SIG-M5 treated with dmso at 0.1 percent for 504 hours (cell line): ENCODE measurements around the gene NINJ2.
A peak's percentile ranks its signal among the peaks of the same experiment; 100 is the strongest.
"Not testable (repeated sequence)": the region's sequence is repeated elsewhere in the genome, so short reads cannot be mapped to it uniquely, and the experiment has no call there.

Experiments used
- DNase-seq: peaks from one replicate; lab custom pipeline; 2025; ENCODE audit not compliant: unreplicated experiment; lab: John Stamatoyannopoulos, UW

NINJ2 gene

DNA sequence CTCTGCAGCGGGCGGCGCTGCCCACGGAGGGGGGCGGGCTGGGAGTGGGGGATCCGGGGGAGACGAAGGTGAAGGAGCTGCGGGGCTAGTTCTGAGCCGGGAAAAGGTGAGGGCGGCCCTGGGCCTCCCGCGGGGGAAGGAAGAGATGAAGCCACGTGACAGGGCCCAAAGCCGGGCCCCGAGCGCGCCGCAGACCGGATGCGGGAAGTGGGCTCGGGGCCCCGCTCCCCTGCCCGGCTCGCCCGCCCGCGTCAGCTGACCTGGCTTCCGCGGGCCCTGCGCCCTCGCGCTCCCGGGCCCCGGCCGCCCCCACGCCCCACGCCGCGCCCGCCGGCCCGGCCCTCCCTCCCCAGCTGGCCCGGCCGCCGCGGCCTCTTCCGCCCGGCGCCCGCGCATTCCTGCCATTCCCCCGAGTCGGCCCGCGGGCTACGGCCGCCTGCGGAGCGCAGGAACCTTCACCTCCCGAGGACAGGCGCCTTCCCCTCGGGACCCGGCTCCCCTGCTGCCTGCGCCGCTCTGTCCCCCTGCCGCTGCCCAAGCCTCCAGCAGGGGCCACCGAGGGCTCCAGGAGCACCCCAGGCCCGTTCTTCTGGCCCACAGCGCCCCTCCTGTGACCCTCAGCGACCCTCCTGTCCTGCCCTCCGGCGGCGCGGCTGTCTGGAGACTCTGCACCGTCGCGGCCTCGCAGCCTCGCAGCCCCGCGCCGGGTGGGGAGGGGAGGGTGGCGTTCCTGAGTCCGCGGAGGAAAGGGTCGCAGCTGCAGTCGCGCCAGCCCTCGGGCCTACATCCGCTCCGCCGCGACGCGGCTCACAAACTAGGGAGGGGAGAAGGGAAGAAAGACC is 20.4 kb downstream of the NINJ2 start:
- peak; percentile 88 for DNase-seq

DNA sequence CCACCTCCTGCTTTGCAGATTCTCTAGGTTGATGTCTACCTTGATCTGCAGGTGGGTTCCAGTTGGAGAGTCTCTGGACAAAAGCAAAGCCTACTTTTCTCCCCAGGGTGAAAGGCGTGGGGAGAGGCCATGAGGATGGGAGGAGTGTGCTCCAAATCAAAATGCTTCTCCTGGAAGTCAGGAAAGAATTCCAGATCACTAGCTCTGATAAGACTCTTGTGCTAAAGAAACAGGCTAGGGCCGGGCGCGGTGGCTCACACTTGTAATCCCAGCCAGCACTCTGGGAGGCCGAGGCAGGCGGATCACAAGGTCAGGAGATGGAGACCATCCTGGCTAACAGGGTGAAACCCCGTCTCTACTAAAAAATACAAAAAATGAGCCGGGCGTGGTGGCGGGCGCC is 21.9 kb downstream of the NINJ2 start:
- not testable (repeated sequence) for DNase-seq

GRCh38 chr12:640773-641172 is 22.5 kb downstream of the NINJ2 start:
- no peak for DNase-seq

DNA sequence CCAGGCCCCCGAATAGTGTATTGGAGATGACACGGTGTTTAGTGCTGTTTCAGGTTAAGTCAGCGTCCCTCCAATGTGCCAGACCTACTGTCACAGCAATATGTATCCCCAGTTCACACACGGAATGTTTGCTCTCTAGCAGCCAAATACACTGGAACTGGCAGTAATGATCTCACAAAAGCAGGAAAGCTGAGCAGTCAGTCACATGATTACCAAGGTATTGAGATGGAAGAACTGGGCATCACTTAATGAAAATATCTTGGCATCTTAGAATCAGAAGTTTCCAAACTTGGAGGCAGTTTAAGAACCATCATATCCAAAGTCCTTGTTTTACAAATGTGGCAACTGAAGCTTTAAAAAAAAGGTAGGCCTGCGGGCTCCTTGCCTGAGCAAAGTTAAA is 23.3 kb downstream of the NINJ2 start:
- DNase-seq: no peak

DNA sequence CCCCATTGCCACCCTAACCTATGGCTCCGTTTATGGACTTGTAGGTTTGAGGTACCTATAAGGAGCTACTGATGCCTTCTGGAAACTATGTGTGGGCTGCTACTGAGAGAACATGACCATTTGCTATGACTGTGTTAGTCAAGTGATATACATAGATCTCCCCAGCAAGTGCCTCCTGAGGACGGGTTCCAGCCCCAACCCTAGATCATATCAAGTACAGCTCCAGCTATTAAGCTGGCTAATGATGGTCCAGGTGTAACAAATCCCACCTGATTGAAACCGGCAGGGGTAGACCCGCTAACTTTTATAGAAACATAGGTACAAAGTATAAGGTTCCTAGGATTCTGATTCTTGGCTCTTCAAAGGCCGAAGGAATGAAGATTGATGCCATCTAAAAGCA is 23.7 kb downstream of the NINJ2 start:
- no peak for DNase-seq

DNA sequence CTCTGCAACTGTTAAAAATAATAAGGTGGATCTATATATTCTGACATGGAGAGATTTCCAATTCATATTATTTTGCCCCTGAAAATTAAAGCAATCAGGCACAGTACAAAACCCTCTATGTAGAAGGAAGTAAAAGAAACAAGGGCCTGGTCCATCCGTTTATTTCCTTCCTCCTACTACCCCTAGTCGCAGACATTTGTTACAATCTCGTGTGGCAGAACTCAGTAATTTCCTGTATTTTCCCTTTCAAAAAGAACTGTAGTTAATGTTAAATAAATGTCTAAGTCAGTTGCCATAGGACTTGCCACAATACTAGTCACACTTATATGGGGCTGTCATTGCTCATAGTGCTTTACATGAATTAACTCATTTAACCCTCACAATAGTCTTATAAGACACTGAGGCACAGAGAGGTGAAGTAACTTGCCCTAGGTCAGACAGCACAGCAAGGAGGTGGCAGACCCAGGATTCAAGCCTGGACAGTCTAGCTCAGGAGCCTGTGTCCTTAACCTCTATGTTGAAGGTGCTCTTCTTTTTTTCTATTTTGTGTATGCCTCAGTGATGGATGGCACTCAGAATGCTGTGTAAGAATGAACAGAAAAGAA is 24.2 kb downstream of the NINJ2 start:
- peak; percentile 40 for DNase-seq

DNA sequence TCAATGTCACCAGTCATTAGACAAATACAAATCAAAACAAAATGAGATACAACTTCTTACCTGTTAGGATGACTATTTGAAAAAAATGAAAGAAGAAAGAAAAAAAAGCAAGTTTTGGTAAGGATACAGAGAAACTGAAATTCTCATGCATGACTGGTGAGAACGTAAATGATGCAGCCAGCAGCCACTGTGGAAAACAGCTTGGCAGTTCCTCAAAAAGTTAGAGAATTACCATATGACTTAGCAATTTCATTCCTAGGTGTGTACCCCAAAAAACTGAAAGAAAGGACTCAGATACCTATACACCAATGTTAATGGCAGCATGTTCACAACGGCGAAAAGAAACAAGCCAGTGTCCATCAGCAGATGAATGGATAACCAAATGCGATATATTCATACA is 26.6 kb downstream of the NINJ2 start:
- no peak for DNase-seq

GRCh38 chr12:633731-634130 is 29.5 kb downstream of the NINJ2 start:
- DNase-seq: no peak

DNA sequence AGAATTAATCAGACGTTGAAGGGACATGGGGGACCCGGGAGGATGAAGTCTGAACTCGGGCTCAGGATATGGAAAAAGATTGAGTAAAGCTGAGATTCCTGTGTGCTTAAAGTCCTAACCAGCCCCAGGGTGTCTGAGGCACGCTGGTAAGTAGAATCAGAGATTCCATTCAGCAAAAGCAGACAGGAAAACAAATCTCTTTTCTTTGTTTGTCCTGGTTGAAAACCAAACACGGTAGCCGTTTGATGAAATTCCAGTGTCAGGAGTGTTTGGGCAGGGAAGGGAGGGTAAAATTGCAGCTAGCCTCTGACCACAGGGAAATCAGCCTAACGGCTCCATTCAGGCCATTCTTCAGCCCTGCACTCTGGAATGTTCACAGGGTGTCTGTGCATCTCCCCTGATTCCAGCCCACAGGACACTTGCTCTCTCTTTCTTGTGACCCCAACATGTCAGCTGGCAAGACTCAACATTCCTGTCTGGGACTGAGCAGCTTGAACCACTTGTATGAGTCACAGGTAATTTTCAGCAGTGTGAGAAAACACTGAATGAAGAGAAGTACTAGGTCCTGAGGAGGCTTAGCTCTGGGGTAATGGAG is 31.0 kb downstream of the NINJ2 start:
- DNase-seq: peak; percentile 49

DNA sequence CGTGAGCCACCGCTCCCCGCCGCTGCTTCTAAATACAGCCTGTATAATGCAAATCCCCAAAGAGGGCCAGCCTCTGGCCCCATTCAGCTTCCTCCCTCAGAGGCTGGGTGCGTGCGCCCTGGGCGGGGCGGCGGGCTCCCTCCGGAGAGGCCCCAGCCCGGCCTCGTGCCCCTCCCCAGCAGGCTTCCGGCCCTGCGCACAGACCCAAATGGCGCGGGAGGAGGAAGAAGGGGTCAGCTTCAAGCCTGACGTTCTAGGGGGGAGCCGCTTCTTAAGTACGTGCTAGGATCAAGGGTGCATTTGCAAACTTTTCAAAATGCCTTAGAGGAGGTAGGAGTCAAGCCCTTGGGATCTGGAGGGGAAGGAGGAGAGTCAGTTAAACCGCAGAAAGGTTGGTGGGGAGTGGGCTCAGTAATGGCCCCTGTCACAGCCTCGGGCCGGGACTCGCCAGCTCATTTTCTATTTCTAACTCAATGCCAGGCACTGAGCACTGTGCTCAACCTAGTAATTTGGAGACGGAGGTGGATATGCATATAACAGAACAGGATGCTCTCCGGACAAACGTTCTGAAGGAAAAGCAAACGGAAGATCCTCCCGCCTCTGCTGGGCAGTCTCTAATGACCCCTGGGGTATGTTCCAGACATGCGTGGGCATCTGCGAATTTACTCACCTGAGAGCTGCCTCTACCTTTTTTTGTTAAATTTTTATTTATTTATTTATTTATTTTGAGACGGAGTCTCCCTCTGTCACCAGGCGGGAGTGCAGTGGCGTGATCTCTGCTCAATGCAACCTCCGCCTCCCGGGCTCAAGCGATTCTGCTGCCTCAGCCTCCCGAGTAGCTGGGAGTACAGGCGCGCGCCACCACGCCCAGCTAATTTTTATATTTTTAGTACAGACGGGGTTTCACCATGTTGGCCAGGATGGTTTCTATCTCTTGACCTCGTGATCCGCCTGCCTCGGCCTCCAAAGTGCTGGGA is 32.3 kb downstream of the NINJ2 start:
- peak; percentile 88 for DNase-seq

GRCh38 chr12:628742-629078 is 34.5 kb downstream of the NINJ2 start:
- not testable (repeated sequence) for DNase-seq

GRCh38 chr12:627863-628741 is 35.1 kb downstream of the NINJ2 start:
- DNase-seq: no peak

DNA sequence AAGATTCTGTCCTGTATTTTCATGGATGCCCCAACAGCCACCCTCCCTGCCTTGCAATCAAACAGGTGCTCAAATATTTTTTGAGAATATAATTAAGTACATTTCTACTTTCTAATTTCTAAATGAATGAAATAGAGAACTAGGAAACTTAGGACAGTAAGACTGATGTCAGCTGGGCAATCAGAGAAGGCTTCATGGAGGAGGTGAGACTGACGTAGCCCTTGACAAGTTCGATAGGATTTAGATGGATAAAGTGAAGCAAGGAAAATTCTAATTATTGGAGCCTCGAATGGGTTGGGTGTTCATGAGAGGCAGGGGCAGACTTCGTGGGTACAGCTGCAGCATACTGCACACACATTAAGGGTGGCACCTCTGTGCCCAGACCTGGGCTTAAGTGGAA is 36.0 kb downstream of the NINJ2 start:
- no peak for DNase-seq

DNA sequence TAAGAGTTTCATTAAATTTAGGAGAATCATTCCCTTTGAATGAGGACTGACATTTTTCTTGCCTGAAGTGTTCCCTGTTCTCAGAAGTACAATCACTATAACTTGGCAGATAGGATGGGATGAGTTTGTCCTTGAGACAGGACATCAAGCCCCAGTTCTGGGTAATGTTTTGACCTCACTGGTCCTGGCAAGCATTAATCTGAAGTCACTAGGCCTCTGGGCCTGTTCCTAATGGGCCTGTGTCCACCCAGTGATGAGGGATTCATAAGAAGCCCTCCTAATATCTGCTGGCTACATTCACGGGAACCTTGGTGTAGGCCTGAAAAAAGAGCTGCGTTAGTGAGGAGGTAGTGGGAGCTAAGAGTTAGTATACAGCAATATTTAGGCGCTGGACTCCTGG is 37.2 kb downstream of the NINJ2 start:
- DNase-seq: no peak

DNA sequence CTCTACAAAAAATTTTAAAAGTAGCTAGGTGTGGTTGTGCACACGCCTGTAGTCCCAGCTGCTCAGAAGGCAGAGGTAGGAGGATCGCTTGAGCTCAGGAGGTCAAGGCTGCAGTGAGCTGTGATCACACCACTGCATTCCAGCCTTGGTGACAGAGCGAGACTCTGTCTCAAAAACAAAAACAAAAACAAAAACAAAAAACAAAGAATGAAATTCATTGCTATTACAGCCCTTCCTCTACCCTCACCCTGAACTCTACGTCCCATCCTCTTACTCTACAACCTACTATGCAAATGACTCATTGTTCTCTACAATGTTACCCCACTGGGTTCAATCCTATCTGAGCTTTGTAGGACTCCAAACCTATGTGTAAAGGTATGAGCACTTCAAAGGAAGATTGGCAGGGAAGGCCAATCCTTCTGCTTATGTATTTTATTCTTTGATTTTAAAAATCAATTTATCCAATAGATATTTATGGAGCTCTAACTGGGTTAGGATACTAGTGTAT is 39.3 kb downstream of the NINJ2 start:
- no peak for DNase-seq

DNA sequence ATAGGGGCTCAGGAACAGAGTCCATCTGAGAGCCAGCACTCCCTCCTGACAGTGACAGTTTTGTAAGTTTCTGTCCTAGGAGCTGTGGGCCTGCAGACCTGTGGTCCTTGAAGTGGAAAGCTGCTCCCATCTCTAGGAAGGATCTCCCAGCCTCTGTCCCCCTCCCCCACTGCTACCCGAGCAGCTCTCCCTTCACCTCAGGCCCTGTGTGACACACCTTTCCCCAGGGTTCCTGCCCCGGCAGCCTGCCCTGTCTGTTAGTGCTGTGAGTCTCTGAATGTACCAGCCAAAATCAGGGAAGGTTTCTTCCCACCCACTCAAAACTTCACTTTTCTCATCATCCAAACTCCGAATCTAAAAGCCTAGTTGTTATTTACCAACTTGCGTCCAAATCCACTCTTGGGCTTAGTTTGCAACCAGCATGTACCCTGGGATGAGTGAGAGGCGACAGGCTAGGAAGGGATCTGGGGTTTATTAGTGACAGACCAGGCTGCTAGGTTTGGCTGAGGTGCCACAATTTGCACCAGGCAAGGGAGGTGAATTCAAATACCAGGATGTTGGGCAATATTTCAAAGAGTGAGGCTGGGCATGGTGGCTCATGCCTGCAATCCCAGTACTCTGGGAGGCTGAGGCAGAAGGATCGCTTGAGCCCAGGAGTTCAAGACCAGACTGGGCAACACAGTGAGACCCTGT is 39.9 kb downstream of the NINJ2 start:
- DNase-seq: no peak

- DNase-seq: peak; percentile 77
Measured at GRCh38 chr12:622416-622815, 40.8 kb downstream of the NINJ2 start.

DNA sequence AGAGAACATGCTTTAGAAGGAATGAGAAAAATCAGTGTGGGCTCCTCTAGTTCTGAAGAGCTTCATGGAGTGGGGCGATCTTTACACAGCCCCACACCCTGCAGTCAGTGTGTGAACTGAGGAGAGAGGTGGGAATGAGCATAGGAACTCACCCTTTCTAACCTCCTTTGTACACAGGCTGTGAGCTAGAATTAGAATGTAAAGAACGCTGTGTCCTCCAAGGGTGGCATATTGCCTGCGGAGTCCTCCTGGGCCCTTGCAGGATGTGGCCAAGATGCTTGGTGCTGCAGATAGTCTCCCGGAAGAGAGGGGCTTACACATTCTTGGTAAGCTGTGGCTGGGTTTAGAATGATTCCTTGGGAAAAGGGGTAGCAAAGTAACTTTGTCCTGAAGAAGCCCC is 43.9 kb downstream of the NINJ2 start:
- no peak for DNase-seq

DNA sequence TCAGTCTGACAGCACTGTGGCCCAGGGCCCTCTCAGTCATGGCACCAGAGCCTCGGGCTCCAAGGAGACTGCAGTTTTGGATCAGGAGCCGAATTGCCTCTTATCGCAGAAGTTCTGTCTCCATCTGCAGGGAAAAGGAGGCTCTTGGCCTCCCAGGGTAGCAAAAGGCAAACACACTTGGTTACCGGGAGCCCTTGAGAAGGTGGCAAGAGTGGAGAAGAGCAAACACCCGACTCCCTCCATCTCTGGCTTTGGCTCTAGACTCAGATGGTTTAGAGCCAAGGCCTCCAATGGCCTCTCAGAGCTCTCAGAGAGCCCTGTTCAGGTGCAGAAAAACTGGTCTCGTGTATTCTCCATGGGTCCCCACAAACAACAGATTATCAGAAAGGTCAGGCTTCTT is 44.6 kb downstream of the NINJ2 start:
- DNase-seq: no peak
